Activated CD8-positive, alpha-beta T cell treated with anti-CD3 and anti-CD28 coated beads for 36 hours (primary cell): ENCODE measurements around the gene FNIP1. TPM values are rescaled to one million over a fixed set of nuclear protein-coding genes. Genes with fewer than 3 reads are reported as not detected.

Source experiments
- ATAC-seq: fragments of 200-7000 bp; cut with Tn5 transposase; one replicate; pipeline ENCODE4 v1.10.0; 2021; ENCODE audit warnings: mild to moderate bottlenecking, moderate library complexity
- CTCF ChIA-PET: fragments of 350-600 bp; sonication (Branson Sonifier 250); formaldehyde crosslinking; loops from one replicate; lab custom pipeline; 2021; ENCODE audit warnings: antibody characterized with exemption; lab: Charles Lee
- POLR2A ChIA-PET: fragments of 350-600 bp; sonication (Branson Sonifier 250); formaldehyde crosslinking; loops from one replicate; lab custom pipeline; 2021; ENCODE audit warnings: antibody characterized with exemption; lab: Charles Lee
- DNase-seq: peaks from one replicate; pipeline ENCODE4 v3.0.0-alpha.2; 2020
- H3K27ac Mint-ChIP-seq: one replicate; pipeline ENCODE4 v1.8.0; 2021; ENCODE audit warnings: mild to moderate bottlenecking, mixed read lengths
- H3K27me3 Mint-ChIP-seq: one replicate; pipeline ENCODE4 v1.8.0; 2021; ENCODE audit warnings: mixed read lengths
- H3K36me3 Mint-ChIP-seq: one replicate; pipeline ENCODE4 v1.8.0; 2021; ENCODE audit warnings: low read depth, mixed read lengths
- H3K4me1 Mint-ChIP-seq: one replicate; pipeline ENCODE4 v1.8.0; 2021; ENCODE audit warnings: low read depth, mixed read lengths
- H3K4me3 Mint-ChIP-seq: one replicate; pipeline ENCODE4 v1.8.0; 2021; ENCODE audit warnings: mild to moderate bottlenecking, moderate library complexity, mixed read lengths
- H3K9me3 Mint-ChIP-seq: one replicate; pipeline ENCODE4 v1.8.0; 2021; ENCODE audit warnings: mixed read lengths
- CTCF ChIP-seq: fragments of 200-600 bp; IDR thresholded peaks from one replicate; pipeline ENCODE4 v1.8.0; 2022; ENCODE audit warnings: antibody characterized with exemption, mild to moderate bottlenecking
- intact Hi-C: fragments of 100-400 bp; cut with micrococcal nuclease; formaldehyde crosslinking; loops from one replicate; pipeline ENCODE4 v1.10.0; 2022
- total RNA-seq, 2 experiments: library from RNA; stranded (reverse); gene quantifications; one replicate each; pipeline ENCODE4 v1.2.3, GENCODE V29; 2021

The FNIP1 gene
- total RNA-seq, 2 experiments from 2014 or later: 15.9 to 16.0 TPM

DNA sequence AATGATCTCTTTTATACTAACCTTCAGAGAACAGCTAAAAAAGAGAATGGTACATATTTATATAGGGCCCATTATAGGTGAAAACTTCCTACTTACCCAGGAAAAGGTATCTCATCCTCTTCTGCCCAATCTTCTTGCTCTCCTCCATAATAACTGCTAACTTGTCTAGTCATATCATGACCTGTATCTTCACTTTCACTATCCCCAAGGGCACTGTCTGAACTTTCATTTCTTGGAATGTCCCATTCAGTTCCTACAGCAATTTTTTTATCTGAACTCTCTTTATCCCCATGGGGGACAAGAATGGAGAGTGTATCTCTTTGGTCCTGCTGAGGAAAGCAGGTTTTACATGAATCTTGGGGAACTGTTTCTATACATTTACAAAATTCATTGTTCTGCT, 125.4 kb downstream of the FNIP1 start:
- H3K36me3 Mint-ChIP-seq: peaks cover 40% of the 10 kb centered on the region
- TF ChIP-seq CTCF: no peak
- H3K27me3 Mint-ChIP-seq: no peaks in the 10 kb centered on the region
- CTCF ChIA-PET: interaction anchor here (0.8 to 2.7 kb wide), 2 partner anchors 82 to 336 kb away, joined by 4 to 9 read pairs; no protein-coding TSS in a partner anchor
- peak; percentile 61 for ATAC-seq
- peak overlapping the region; percentile 10 for H3K27ac Mint-ChIP-seq
- POLR2A ChIA-PET: no interaction called here
- DNase-seq: no peak
- intact Hi-C loops: no loop called here
- H3K9me3 Mint-ChIP-seq: no peaks in the 10 kb centered on the region
- H3K4me1 Mint-ChIP-seq: peaks cover 22% of the 10 kb centered on the region
- no peak overlapping the region for H3K4me3 Mint-ChIP-seq

- no peak overlapping the region for H3K4me3 Mint-ChIP-seq
- no peaks in the 10 kb centered on the region for H3K4me1 Mint-ChIP-seq
- H3K36me3 Mint-ChIP-seq: peaks cover 44% of the 10 kb centered on the region
- no peak for DNase-seq
- H3K9me3 Mint-ChIP-seq: peaks cover 14% of the 10 kb centered on the region
- H3K27ac Mint-ChIP-seq: no peak overlapping the region
- intact Hi-C loops: no loop called here
- H3K27me3 Mint-ChIP-seq: no peaks in the 10 kb centered on the region
- ATAC-seq: no peak
- ChIA-PET POLR2A (interaction anchor here (0.7 kb wide), 1 partner anchor 1374 kb away, joined by 3 read pairs; no protein-coding TSS in a partner anchor), CTCF (no interaction called here)
- TF ChIP-seq CTCF: no peak
Observed at GRCh38 chr5:131664929-131665328, 131.9 kb downstream of the FNIP1 start.

GRCh38 chr5:131661933-131662332, 134.9 kb downstream of the FNIP1 start:
- peaks cover 50% of the 10 kb centered on the region for H3K36me3 Mint-ChIP-seq
- H3K4me3 Mint-ChIP-seq: no peak overlapping the region
- H3K9me3 Mint-ChIP-seq: peaks cover 20% of the 10 kb centered on the region
- no peaks in the 10 kb centered on the region for H3K27me3 Mint-ChIP-seq
- ChIA-PET CTCF (no interaction called here), POLR2A (no interaction called here)
- intact Hi-C loops: no loop called here
- ATAC-seq: no peak
- no peak overlapping the region for H3K27ac Mint-ChIP-seq
- no peak for TF ChIP-seq CTCF
- H3K4me1 Mint-ChIP-seq: peaks cover 2% of the 10 kb centered on the region
- no peak for DNase-seq

GRCh38 chr5:131659841-131660240, 137.0 kb downstream of the FNIP1 start:
- intact Hi-C loops: no loop called here
- Mint-ChIP-seq H3K9me3 (peaks cover 20% of the 10 kb centered on the region), H3K27ac (no peak overlapping the region), H3K36me3 (peaks cover 50% of the 10 kb centered on the region), H3K27me3 (no peaks in the 10 kb centered on the region), H3K4me1 (peaks cover 2% of the 10 kb centered on the region), H3K4me3 (no peak overlapping the region)
- TF ChIP-seq CTCF: no peak
- CTCF ChIA-PET: no interaction called here
- ATAC-seq (no peak), DNase-seq (no peak)
- POLR2A ChIA-PET: no interaction called here

DNA sequence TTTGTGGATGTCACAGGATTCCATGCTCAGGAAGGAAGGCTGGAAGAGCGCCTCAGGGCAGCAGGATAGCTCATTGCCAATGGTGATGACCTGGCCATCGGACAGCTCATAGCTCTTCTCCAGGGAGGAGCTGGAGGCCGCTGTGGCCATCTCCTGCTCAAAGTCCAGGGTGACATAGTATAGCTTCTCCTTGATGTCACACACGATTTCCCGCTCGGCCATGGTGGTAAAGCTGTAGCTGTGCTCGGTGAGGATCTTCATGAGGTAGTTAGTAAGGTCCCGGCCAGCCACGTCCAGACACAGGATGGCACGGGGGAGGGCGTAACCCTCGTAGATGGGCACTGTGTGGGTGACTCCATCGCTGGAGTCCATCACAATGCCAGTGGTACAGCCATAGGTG, 137.5 kb downstream of the FNIP1 start:
- Mint-ChIP-seq H3K4me3 (no peak overlapping the region), H3K9me3 (peaks cover 20% of the 10 kb centered on the region), H3K27ac (no peak overlapping the region), H3K4me1 (peaks cover 2% of the 10 kb centered on the region), H3K27me3 (no peaks in the 10 kb centered on the region), H3K36me3 (peaks cover 54% of the 10 kb centered on the region)
- no peak for TF ChIP-seq CTCF
- no peak for ATAC-seq
- CTCF ChIA-PET: no interaction called here
- POLR2A ChIA-PET: no interaction called here
- DNase-seq: no peak
- intact Hi-C loops: no loop called here
